Activated CD4-positive, alpha-beta T cell treated with anti-CD3 and anti-CD28 coated beads for 4 hours (primary cell): ENCODE results near the gene CCDC6.
"Not testable (repeated sequence)": the region's sequence is repeated elsewhere in the genome, so short reads cannot be mapped to it uniquely, and the experiment has no call there.

Source experiments
- DNase-seq, 2 donors: peaks; one replicate each; pipeline ENCODE4 v3.0.0-alpha.2; 2020

Gene CCDC6

GRCh38 chr10:59750155-59750945 is 156.0 kb downstream of the CCDC6 start:
- no peak for DNase-seq

GRCh38 chr10:59748834-59749233 is 157.5 kb downstream of the CCDC6 start:
- no peak for DNase-seq

- DNase-seq: no peak
Measured at GRCh38 chr10:59745163-59745650, 161.1 kb downstream of the CCDC6 start.

GRCh38 chr10:59744762-59745161 is 161.6 kb downstream of the CCDC6 start:
- not testable (repeated sequence) for DNase-seq

- DNase-seq: not testable (repeated sequence)
Measured at GRCh38 chr10:59744156-59744555, 162.2 kb downstream of the CCDC6 start.

- no peak for DNase-seq
Measured at GRCh38 chr10:59741583-59741982, 164.8 kb downstream of the CCDC6 start.

- DNase-seq: no peak
Measured at GRCh38 chr10:59741048-59741447, 165.3 kb downstream of the CCDC6 start.
